ENCODE results near the gene CRIM1.

GRCh38 chr2:36490749-36491148 is 135.2 kb downstream of the CRIM1 start:
- TF ChIP-seq CTCF (IDR thresholded peaks at IDR 0.05): no peak
- no peak for TF ChIP-seq POLR2A (IDR thresholded peaks at IDR 0.05)
